SK-N-MC (cell line): ENCODE measurements around the gene KCNJ16.

ENCODE experiments used
- DNase-seq: peaks from one replicate; pipeline ENCODE4 v3.0.0-alpha.2; 2011; ENCODE audit warnings: low read depth, low spot score
- H3K27ac ChIP-seq: fragments of 200-600 bp; sonication (generic); 2 replicates; pipeline ENCODE4 v1.5.1; 2016; ENCODE audit warnings: mixed run types
- H3K36me3 ChIP-seq: fragments of 200-600 bp; sonication (generic); 2 replicates; pipeline ENCODE4 v1.6.1; 2017; ENCODE audit warnings: antibody characterized with exemption, low read length, mixed read lengths; ENCODE audit not compliant: insufficient read depth
- H3K4me3 ChIP-seq: fragments of 200-600 bp; sonication (generic); 2 replicates; pipeline ENCODE4 v1.5.1; 2016
- H3K9ac ChIP-seq: fragments of 200-600 bp; sonication (generic); 2 replicates; pipeline ENCODE4 v1.8.0; 2017; ENCODE audit warnings: mixed run types, mixed read lengths; ENCODE audit not compliant: insufficient read length
- H3K9me3 ChIP-seq: fragments of 200-600 bp; sonication (generic); 2 replicates; pipeline ENCODE4 v1.6.1; 2017; ENCODE audit warnings: low read depth, mild to moderate bottlenecking, antibody characterized with exemption, low read length, moderate library complexity, mixed read lengths
- EZH2 ChIP-seq: fragments of 200-600 bp; sonication (generic); IDR thresholded peaks from one replicate; pipeline ENCODE4 v1.6.1; 2017; ENCODE audit warnings: antibody characterized with exemption
- FOXP2 ChIP-seq: optimal IDR thresholded peaks from 2 replicates; pipeline ENCODE3; 2011; ENCODE audit warnings: mild to moderate bottlenecking, moderate library complexity; ENCODE audit not compliant: insufficient read depth; ENCODE audit errors: extremely low read length, control extremely low read depth
- POLR2AphosphoS5 ChIP-seq: IDR thresholded peaks from 2 replicates; pipeline ENCODE4 v1.6.1; 2012; ENCODE audit warnings: mild to moderate bottlenecking, low read depth, low read length, borderline replicate concordance

The KCNJ16 gene

GRCh38 chr17:70136131-70136530 lies 61.1 kb downstream of the KCNJ16 start:
- no peak for TF ChIP-seq POLR2AphosphoS5
- TF ChIP-seq EZH2 = no peak
- no peak for TF ChIP-seq FOXP2
- no peaks in the 10 kb centered on the region for H3K36me3 ChIP-seq
- no peak overlapping the region for H3K27ac ChIP-seq
- H3K4me3 ChIP-seq = no peak overlapping the region
- H3K9me3 ChIP-seq = no peaks in the 10 kb centered on the region
- no peak overlapping the region for H3K9ac ChIP-seq
- no peak for DNase-seq

- Histone ChIP-seq H3K4me3 (no peak overlapping the region), H3K9ac (no peak overlapping the region), H3K9me3 (no peaks in the 10 kb centered on the region), H3K27ac (no peak overlapping the region), H3K36me3 (no peaks in the 10 kb centered on the region)
- no peak for TF ChIP-seq POLR2AphosphoS5
- no peak for TF ChIP-seq FOXP2
- no peak for TF ChIP-seq EZH2
- DNase-seq = no peak
Observed at GRCh38 chr17:70137451-70138230, 62.6 kb downstream of the KCNJ16 start.

GRCh38 chr17:70138291-70138865 lies 63.4 kb downstream of the KCNJ16 start:
- TF ChIP-seq POLR2AphosphoS5 (no peak), EZH2 (no peak), FOXP2 (no peak)
- Histone ChIP-seq H3K9me3 (no peaks in the 10 kb centered on the region), H3K9ac (no peak overlapping the region), H3K4me3 (no peak overlapping the region), H3K36me3 (no peaks in the 10 kb centered on the region), H3K27ac (no peak overlapping the region)
- DNase-seq = no peak

GRCh38 chr17:70139449-70139993 lies 64.5 kb downstream of the KCNJ16 start:
- DNase-seq = no peak
- no peaks in the 10 kb centered on the region for H3K36me3 ChIP-seq

GRCh38 chr17:70144260-70144846 lies 69.3 kb downstream of the KCNJ16 start:
- DNase-seq = no peak
- H3K36me3 ChIP-seq = no peaks in the 10 kb centered on the region
- H3K4me3 ChIP-seq = no peak overlapping the region
- H3K9me3 ChIP-seq = no peaks in the 10 kb centered on the region
- no peak overlapping the region for H3K27ac ChIP-seq
- no peak overlapping the region for H3K9ac ChIP-seq
- TF ChIP-seq FOXP2 (no peak), POLR2AphosphoS5 (no peak), EZH2 (no peak)

More at GRCh38 chr17:70139449-70139993, 64.5 kb downstream of the KCNJ16 start:
- TF ChIP-seq EZH2 (no peak), FOXP2 (no peak), POLR2AphosphoS5 (no peak)
- Histone ChIP-seq H3K4me3 (no peak overlapping the region), H3K9me3 (no peaks in the 10 kb centered on the region), H3K27ac (no peak overlapping the region), H3K9ac (no peak overlapping the region)

- no peak for DNase-seq
- TF ChIP-seq POLR2AphosphoS5 = no peak
- TF ChIP-seq FOXP2 = no peak
- no peak for TF ChIP-seq EZH2
- Histone ChIP-seq H3K9ac (no peak overlapping the region), H3K36me3 (no peaks in the 10 kb centered on the region), H3K9me3 (no peaks in the 10 kb centered on the region), H3K27ac (no peak overlapping the region), H3K4me3 (no peak overlapping the region)
Observed at GRCh38 chr17:70153210-70153609, 78.2 kb downstream of the KCNJ16 start.

GRCh38 chr17:70157151-70157550 lies 82.1 kb downstream of the KCNJ16 start:
- Histone ChIP-seq H3K36me3 (no peaks in the 10 kb centered on the region), H3K9me3 (no peaks in the 10 kb centered on the region), H3K9ac (no peak overlapping the region), H3K27ac (no peak overlapping the region), H3K4me3 (no peak overlapping the region)
- no peak for DNase-seq
- TF ChIP-seq POLR2AphosphoS5 = no peak
- no peak for TF ChIP-seq FOXP2

- Histone ChIP-seq H3K4me3 (no peak overlapping the region), H3K27ac (no peak overlapping the region), H3K36me3 (no peaks in the 10 kb centered on the region), H3K9me3 (no peaks in the 10 kb centered on the region), H3K9ac (no peak overlapping the region)
- TF ChIP-seq POLR2AphosphoS5 (no peak), EZH2 (no peak), FOXP2 (no peak)
- DNase-seq = no peak
Observed at GRCh38 chr17:70158180-70158579, 83.2 kb downstream of the KCNJ16 start.

GRCh38 chr17:70158591-70158990 lies 83.6 kb downstream of the KCNJ16 start:
- no peak for DNase-seq
- H3K27ac ChIP-seq = no peak overlapping the region
- no peak overlapping the region for H3K4me3 ChIP-seq
- H3K36me3 ChIP-seq = no peaks in the 10 kb centered on the region
- TF ChIP-seq FOXP2 = no peak
- TF ChIP-seq EZH2 = no peak
- TF ChIP-seq POLR2AphosphoS5 = no peak
- H3K9me3 ChIP-seq = no peaks in the 10 kb centered on the region
- H3K9ac ChIP-seq = no peak overlapping the region
